Loucy (cell line): Measurements from ENCODE around the gene CIB4.

Experiments used
- H2AFZ ChIP-seq: fragments of 200-600 bp; sonication (generic); 2 replicates; pipeline ENCODE4 v1.6.0; 2016; ENCODE audit warnings: antibody characterized with exemption, mild to moderate bottlenecking, low read length, moderate library complexity
- H3F3A ChIP-seq: fragments of 200-600 bp; 2 replicates; pipeline ENCODE4 v1.6.0; 2016; ENCODE audit warnings: antibody characterized with exemption, low read depth, mild to moderate bottlenecking
- H3K27me3 ChIP-seq: fragments of 200-600 bp; sonication (generic); 2 replicates; pipeline ENCODE4 v1.6.1; 2014; ENCODE audit warnings: low read length, mild to moderate bottlenecking; ENCODE audit not compliant: insufficient read depth, poor library complexity, severe bottlenecking
- H3K36me3 ChIP-seq: fragments of 200-600 bp; sonication (generic); 2 replicates; pipeline ENCODE4 v1.6.1; 2016; ENCODE audit warnings: low read length; ENCODE audit not compliant: insufficient read depth
- H3K4me1 ChIP-seq: fragments of 200-600 bp; sonication (generic); 2 replicates; pipeline ENCODE4 v1.5.1; 2014; ENCODE audit warnings: low read length, mild to moderate bottlenecking; ENCODE audit not compliant: insufficient read depth, poor library complexity, severe bottlenecking
- H3K4me2 ChIP-seq: fragments of 200-600 bp; sonication (generic); 2 replicates; pipeline ENCODE4 v1.6.0; 2014; ENCODE audit warnings: antibody characterized with exemption, low read length, low read depth, mild to moderate bottlenecking; ENCODE audit not compliant: poor library complexity, severe bottlenecking
- H3K4me3 ChIP-seq: fragments of 200-600 bp; sonication (generic); 2 replicates; pipeline ENCODE4 v1.5.1; 2014; ENCODE audit warnings: low read length, mild to moderate bottlenecking, mixed read lengths; ENCODE audit not compliant: poor library complexity, severe bottlenecking
- H3K79me2 ChIP-seq: fragments of 200-600 bp; sonication (generic); 2 replicates; pipeline ENCODE4 v1.6.1; 2014; ENCODE audit warnings: low read length; ENCODE audit not compliant: insufficient read depth
- H3K9ac ChIP-seq: fragments of 200-600 bp; sonication (generic); 2 replicates; pipeline ENCODE4 v1.6.0; 2014; ENCODE audit warnings: mild to moderate bottlenecking, low read depth, low read length, moderate library complexity; ENCODE audit not compliant: poor library complexity, severe bottlenecking
- H3K9me2 ChIP-seq: fragments of 200-600 bp; sonication (generic); replicated peaks from 2 replicates; pipeline ENCODE4 v1.6.1; 2016; ENCODE audit warnings: low read depth, low read length, mixed read lengths
- H3K9me3 ChIP-seq: fragments of 200-600 bp; sonication (generic); 2 replicates; pipeline ENCODE4 v1.6.1; 2014; ENCODE audit warnings: mild to moderate bottlenecking, antibody characterized with exemption, low read length, low read depth; ENCODE audit not compliant: insufficient read depth
- H4K20me1 ChIP-seq: fragments of 200-600 bp; sonication (generic); 2 replicates; pipeline ENCODE4 v1.6.0; 2014; ENCODE audit warnings: antibody characterized with exemption, low read length, mild to moderate bottlenecking; ENCODE audit not compliant: insufficient read depth, poor library complexity, severe bottlenecking
- EZH2phosphoT487 ChIP-seq: fragments of 200-600 bp; IDR thresholded peaks from 2 replicates; pipeline ENCODE4 v1.6.1; 2018; ENCODE audit warnings: antibody characterized with exemption, mild to moderate bottlenecking, moderate library complexity, borderline replicate concordance
- TF ChIP-seq, protein P1 (sequence below): fragments of 200-600 bp; sonication (generic); conservative IDR thresholded peaks from 2 replicates; pipeline ENCODE4 v1.5.1; 2014; ENCODE audit warnings: mild to moderate bottlenecking, antibody characterized with exemption, low read length

CIB4 gene

DNA sequence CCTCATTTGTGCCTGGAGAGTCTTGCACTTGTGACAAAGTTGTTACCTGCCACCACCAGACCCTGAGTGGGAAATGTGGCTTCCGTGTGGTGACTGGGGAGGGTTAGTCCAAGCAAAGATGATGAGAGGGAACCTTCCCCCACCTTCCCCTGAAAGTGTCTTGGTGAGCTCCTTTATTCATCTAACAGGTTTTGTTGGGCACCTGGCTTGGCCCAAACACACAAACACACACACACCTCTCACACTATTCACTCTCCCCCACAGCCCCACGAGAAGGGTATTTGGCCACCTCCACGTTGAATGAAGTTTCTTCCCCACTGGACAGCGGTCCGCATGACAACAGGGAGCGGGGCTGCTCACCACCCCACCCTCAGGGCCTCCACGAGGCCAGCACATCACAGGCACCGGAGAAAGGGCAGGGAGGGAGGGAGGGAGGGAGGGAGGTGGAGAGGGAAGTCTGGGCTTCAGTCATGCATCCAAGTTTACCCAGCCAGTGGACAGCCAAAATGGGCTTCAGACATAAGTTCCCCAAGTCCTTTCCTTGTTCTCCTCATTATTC is 1.4 kb downstream of the CIB4 start:
- H3K9ac ChIP-seq: no peak overlapping the region
- no peaks in the 10 kb centered on the region for H3K9me3 ChIP-seq
- H2AFZ ChIP-seq: no peak overlapping the region
- H3K4me2 ChIP-seq: no peak overlapping the region
- no peak overlapping the region for H3K4me3 ChIP-seq
- H4K20me1 ChIP-seq: no peaks in the 10 kb centered on the region
- TF ChIP-seq, protein P1, sequence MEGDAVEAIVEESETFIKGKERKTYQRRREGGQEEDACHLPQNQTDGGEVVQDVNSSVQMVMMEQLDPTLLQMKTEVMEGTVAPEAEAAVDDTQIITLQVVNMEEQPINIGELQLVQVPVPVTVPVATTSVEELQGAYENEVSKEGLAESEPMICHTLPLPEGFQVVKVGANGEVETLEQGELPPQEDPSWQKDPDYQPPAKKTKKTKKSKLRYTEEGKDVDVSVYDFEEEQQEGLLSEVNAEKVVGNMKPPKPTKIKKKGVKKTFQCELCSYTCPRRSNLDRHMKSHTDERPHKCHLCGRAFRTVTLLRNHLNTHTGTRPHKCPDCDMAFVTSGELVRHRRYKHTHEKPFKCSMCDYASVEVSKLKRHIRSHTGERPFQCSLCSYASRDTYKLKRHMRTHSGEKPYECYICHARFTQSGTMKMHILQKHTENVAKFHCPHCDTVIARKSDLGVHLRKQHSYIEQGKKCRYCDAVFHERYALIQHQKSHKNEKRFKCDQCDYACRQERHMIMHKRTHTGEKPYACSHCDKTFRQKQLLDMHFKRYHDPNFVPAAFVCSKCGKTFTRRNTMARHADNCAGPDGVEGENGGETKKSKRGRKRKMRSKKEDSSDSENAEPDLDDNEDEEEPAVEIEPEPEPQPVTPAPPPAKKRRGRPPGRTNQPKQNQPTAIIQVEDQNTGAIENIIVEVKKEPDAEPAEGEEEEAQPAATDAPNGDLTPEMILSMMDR: no peak
- TF ChIP-seq EZH2phosphoT487: no peak
- no peaks in the 10 kb centered on the region for H3F3A ChIP-seq
- H3K9me2 ChIP-seq: no peaks in the 10 kb centered on the region
- H3K4me1 ChIP-seq: no peaks in the 10 kb centered on the region
- no peaks in the 10 kb centered on the region for H3K27me3 ChIP-seq
- H3K36me3 ChIP-seq: no peaks in the 10 kb centered on the region
- no peaks in the 10 kb centered on the region for H3K79me2 ChIP-seq

DNA sequence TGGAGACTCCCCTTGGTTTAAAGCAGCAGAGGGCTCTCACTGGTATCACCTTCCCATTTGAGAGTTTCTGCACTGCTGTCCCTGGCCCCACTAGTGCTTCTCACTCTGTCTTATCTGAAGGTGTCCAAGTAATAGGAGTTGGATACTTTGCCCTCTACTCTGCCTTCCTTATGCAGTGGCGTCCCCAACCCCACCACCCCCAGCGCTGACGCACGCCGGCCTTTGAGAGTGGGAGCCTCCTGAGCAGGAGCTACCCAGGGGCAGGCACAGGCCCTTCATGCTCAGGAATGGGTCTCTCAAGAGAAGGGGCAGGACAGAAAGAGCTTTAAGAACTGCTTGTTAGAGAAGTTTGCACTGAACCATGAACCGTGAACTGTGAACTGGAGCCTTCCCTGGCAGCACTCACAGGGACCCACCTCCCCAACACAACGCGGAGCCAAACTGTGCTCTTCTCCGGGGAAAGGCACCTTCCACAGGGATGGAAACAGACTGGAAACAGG is 3.3 kb downstream of the CIB4 start:
- no peaks in the 10 kb centered on the region for H3K36me3 ChIP-seq
- no peaks in the 10 kb centered on the region for H3K4me1 ChIP-seq
- no peaks in the 10 kb centered on the region for H3F3A ChIP-seq
- no peak overlapping the region for H3K4me2 ChIP-seq
- no peak overlapping the region for H2AFZ ChIP-seq
- H3K79me2 ChIP-seq: no peaks in the 10 kb centered on the region
- no peaks in the 10 kb centered on the region for H4K20me1 ChIP-seq
- H3K4me3 ChIP-seq: no peak overlapping the region
- no peaks in the 10 kb centered on the region for H3K9me3 ChIP-seq
- TF ChIP-seq, protein P1: no peak
- TF ChIP-seq EZH2phosphoT487: no peak
- H3K27me3 ChIP-seq: no peaks in the 10 kb centered on the region
- no peaks in the 10 kb centered on the region for H3K9me2 ChIP-seq
- no peak overlapping the region for H3K9ac ChIP-seq

DNA sequence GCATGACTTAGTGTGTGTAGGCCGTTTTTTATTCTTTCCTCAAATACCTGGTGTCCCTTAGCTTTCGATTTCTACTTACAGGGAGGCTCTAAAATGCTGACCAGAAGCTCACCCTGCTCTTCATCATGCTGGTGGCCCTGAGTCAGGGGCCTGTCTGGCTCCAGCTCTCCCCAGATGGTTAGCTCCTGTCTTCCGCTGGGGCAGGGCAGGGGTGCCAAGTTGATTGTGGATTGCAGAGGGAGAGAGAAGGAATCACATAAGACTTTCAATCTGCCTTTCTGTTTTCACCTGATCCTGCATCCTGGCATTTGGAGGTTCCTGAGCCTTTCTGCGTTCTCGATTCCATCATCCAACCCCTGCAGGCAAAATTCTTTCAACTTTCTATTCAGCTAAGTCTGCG is 4.2 kb downstream of the CIB4 start:
- no peak overlapping the region for H3K9ac ChIP-seq
- H3K27me3 ChIP-seq: no peaks in the 10 kb centered on the region
- no peak overlapping the region for H3K4me2 ChIP-seq
- no peaks in the 10 kb centered on the region for H4K20me1 ChIP-seq
- TF ChIP-seq, protein P1: no peak
- TF ChIP-seq EZH2phosphoT487: no peak
- no peaks in the 10 kb centered on the region for H3K9me3 ChIP-seq
- H3K79me2 ChIP-seq: no peaks in the 10 kb centered on the region
- no peaks in the 10 kb centered on the region for H3K9me2 ChIP-seq
- H2AFZ ChIP-seq: no peak overlapping the region
- H3K4me3 ChIP-seq: no peak overlapping the region
- H3K36me3 ChIP-seq: no peaks in the 10 kb centered on the region
- no peaks in the 10 kb centered on the region for H3F3A ChIP-seq
- no peaks in the 10 kb centered on the region for H3K4me1 ChIP-seq
